WTC11 (cell line): ENCODE results near the gene PLXNB1. TPM values are rescaled to one million over a fixed set of nuclear protein-coding genes. Genes with fewer than 3 reads are reported as not detected.
A peak's percentile ranks its signal among the peaks of the same experiment; 100 is the strongest.

Experiments used
- ATAC-seq: fragments of 200-7000 bp; cut with Tn5 transposase; 2 replicates; pipeline ENCODE4 v1.10.0; 2021; ENCODE audit warnings: mild to moderate bottlenecking, moderate library complexity
- CTCF ChIA-PET: fragments of 300-600 bp; sonication (Branson Sonifier 250); formaldehyde crosslinking; loops from one replicate; lab custom pipeline; 2021; ENCODE audit warnings: antibody characterized with exemption; lab: Charles Lee
- POLR2A ChIA-PET: fragments of 350-600 bp; sonication (Branson Sonifier 250); formaldehyde crosslinking; loops from one replicate; lab custom pipeline; 2021; ENCODE audit warnings: antibody characterized with exemption; lab: Charles Lee
- DNase-seq: peaks from one replicate; pipeline ENCODE4 v3.0.0; 2021; ENCODE audit warnings: low spot score
- H3K27ac Mint-ChIP-seq: 2 replicates; pipeline ENCODE4 v1.8.0; 2021; ENCODE audit warnings: mixed read lengths
- H3K27me3 Mint-ChIP-seq: 2 replicates; pipeline ENCODE4 v1.8.0; 2021; ENCODE audit warnings: low read depth, mild to moderate bottlenecking, moderate library complexity, mixed read lengths
- H3K36me3 Mint-ChIP-seq: 2 replicates; pipeline ENCODE4 v1.8.0; 2021; ENCODE audit warnings: mixed read lengths
- H3K4me1 Mint-ChIP-seq: 2 replicates; pipeline ENCODE4 v1.8.0; 2022; ENCODE audit warnings: mixed read lengths
- H3K4me3 Mint-ChIP-seq: 2 replicates; pipeline ENCODE4 v1.8.0; 2021; ENCODE audit warnings: mild to moderate bottlenecking, moderate library complexity, mixed read lengths
- H3K9me3 Mint-ChIP-seq: 2 replicates; pipeline ENCODE4 v1.8.0; 2021; ENCODE audit warnings: mixed read lengths
- CBFB ChIP-seq: sonication (generic); formaldehyde crosslinking; IDR thresholded peaks from 2 replicates; pipeline ENCODE4 v1.8.1; 2022; ENCODE audit warnings: mild to moderate bottlenecking, low read depth, missing genetic modification reagents
- HMGA2 ChIP-seq: fragments of 250-450 bp; sonication (Bioruptor Pico); IDR thresholded peaks from 2 replicates; pipeline ENCODE4 v1.4.0; 2021; ENCODE audit warnings: mild to moderate bottlenecking, moderate library complexity
- TP53 ChIP-seq: sonication (generic); formaldehyde crosslinking; IDR thresholded peaks from 2 replicates; pipeline ENCODE4 v1.8.1; 2023; ENCODE audit warnings: mild to moderate bottlenecking, missing genetic modification reagents
- ZNF219 ChIP-seq: sonication (generic); formaldehyde crosslinking; IDR thresholded peaks from 2 replicates; pipeline ENCODE4 v1.8.0; 2023; ENCODE audit warnings: missing genetic modification reagents, mild to moderate bottlenecking, borderline replicate concordance
- ZNF671 ChIP-seq: fragments of 250-450 bp; sonication (Bioruptor Pico); IDR thresholded peaks from 2 replicates; pipeline ENCODE4 v1.8.0; 2021; ENCODE audit warnings: mild to moderate bottlenecking
- total RNA-seq: library from RNA; stranded (reverse); gene quantifications from 3 replicates; pipeline ENCODE4 v1.2.3, GENCODE V29; 2021
- TF ChIP-seq, protein P1 (sequence below): sonication (generic); formaldehyde crosslinking; IDR thresholded peaks from 2 replicates; pipeline ENCODE4 v1.8.0; 2022; ENCODE audit warnings: mild to moderate bottlenecking, missing genetic modification reagents
- TF ChIP-seq, protein P2 (sequence below): sonication (generic); formaldehyde crosslinking; IDR thresholded peaks from 2 replicates; pipeline ENCODE4 v1.8.1; 2023; ENCODE audit warnings: mild to moderate bottlenecking, missing genetic modification reagents, moderate library complexity
- TF ChIP-seq, protein P3 (sequence below): sonication (generic); formaldehyde crosslinking; IDR thresholded peaks from 2 replicates; pipeline ENCODE4 v1.8.1; 2022; ENCODE audit warnings: mild to moderate bottlenecking, missing genetic modification reagents, moderate library complexity, borderline replicate concordance
- TF ChIP-seq, protein P4 (sequence below): sonication (generic); formaldehyde crosslinking; IDR thresholded peaks from 2 replicates; pipeline ENCODE4 v1.8.1; 2022; ENCODE audit warnings: mild to moderate bottlenecking, moderate library complexity, missing genetic modification reagents

Gene PLXNB1
- total RNA-seq, 1 experiment from 2014 or later = 143 TPM

DNA sequence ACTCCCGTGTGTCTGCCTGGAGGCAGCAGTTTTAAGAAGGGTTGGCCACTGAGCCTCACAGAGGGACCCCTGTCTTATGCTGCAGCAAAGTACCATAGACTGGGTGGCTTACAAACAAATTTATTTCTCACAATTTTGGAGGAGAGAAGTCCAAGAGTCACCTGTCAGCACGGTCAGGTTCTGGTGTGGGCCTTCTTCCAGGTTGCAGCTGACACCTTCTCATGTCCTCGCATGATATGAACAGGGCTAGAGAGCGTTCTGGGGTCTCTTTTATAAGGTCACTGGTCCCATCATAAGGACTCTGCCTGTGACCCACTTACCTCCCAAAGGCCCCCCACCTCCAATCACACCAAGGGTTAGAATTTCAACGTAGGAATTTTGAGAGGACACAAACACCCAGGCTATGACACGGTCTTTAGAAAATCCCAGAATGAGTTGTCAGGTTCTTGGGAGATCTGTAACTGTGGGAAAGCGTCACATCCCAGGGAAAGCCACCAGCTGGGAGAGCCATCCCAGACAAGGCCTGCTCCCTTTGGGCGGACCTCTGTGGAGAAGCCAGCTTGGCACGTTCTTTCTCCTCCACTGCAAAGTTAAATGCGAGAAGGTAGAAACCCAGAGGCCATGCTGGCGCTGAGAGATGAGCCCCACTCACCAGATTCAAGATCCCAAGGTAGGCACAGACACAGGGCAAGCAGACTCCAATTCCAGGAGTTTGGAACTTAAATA is 58.1 kb downstream of the PLXNB1 start, which contains the start of gene FBXW12:
FBXW12 (plus strand) TSS at position 569 of the 726 bp plus-strand sequence. CDS start 549 bp downstream, outside the sequence.
- Mint-ChIP-seq H3K27ac (peak within 1 kb of the TSS; percentile 2; the same call in 1 of the 2 replicates), H3K9me3 (no peaks in the 10 kb centered on the region), H3K27me3 (no peaks in the 10 kb centered on the region; the same call in 1 of the 2 replicates), H3K4me1 (peaks cover 16% of the 10 kb centered on the region), H3K36me3 (no peaks in the 10 kb centered on the region; the same call in 1 of the 2 replicates), H3K4me3 (no peak within 1 kb of the TSS)
- TF ChIP-seq, protein P1, sequence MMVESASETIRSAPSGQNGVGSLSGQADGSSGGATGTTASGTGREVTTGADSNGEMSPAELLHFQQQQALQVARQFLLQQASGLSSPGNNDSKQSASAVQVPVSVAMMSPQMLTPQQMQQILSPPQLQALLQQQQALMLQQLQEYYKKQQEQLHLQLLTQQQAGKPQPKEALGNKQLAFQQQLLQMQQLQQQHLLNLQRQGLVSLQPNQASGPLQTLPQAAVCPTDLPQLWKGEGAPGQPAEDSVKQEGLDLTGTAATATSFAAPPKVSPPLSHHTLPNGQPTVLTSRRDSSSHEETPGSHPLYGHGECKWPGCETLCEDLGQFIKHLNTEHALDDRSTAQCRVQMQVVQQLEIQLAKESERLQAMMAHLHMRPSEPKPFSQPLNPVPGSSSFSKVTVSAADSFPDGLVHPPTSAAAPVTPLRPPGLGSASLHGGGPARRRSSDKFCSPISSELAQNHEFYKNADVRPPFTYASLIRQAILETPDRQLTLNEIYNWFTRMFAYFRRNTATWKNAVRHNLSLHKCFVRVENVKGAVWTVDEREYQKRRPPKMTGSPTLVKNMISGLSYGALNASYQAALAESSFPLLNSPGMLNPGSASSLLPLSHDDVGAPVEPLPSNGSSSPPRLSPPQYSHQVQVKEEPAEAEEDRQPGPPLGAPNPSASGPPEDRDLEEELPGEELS (CRISPR knock-in tag) = no peak
- TF ChIP-seq, protein P2, sequence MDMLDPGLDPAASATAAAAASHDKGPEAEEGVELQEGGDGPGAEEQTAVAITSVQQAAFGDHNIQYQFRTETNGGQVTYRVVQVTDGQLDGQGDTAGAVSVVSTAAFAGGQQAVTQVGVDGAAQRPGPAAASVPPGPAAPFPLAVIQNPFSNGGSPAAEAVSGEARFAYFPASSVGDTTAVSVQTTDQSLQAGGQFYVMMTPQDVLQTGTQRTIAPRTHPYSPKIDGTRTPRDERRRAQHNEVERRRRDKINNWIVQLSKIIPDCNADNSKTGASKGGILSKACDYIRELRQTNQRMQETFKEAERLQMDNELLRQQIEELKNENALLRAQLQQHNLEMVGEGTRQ (CRISPR knock-in tag) = no peak
- ATAC-seq (no peak), DNase-seq (no peak)
- ChIA-PET CTCF (interaction anchor here (1.0 to 2.8 kb wide), 3 partner anchors 29 to 177 kb away, joined by 6 to 12 read pairs (median 7); no protein-coding TSS in a partner anchor), POLR2A (no interaction called here)

DNA sequence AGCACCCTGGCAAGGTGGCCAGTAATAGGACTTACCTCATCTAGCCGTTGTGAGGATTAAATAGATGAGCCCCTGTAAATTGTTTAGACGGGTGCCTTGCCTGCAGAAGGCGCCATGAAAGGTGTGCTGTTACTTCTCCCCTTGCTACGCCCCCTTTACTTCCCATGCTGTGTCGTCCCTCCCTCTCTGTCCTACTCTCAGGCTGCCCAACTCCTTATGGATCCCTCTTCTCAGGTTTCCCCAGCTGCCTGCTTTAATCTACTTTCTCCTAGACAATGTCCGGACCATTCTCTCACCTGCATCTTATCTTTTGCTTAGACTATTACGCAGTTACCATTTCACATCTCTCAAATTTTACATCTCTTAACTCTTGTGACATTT is 59.6 kb downstream of the PLXNB1 start:
- ATAC-seq (peak; percentile 60), DNase-seq (no peak)
- H3K9me3 Mint-ChIP-seq = no peaks in the 10 kb centered on the region; the same call in 1 of the 2 replicates
- CTCF ChIA-PET = interaction anchor here (1.4 kb wide), 1 partner anchor 66 kb away, joined by 6 read pairs; no protein-coding TSS in a partner anchor
- POLR2A ChIA-PET = no interaction called here
- TF ChIP-seq CBFB (CRISPR knock-in tag) (no peak), ZNF219 (no peak), ZNF671 (CRISPR knock-in tag) (no peak)
- H3K4me3 Mint-ChIP-seq = no peak overlapping the region
- no peak overlapping the region; the same call in 1 of the 2 replicates for H3K27ac Mint-ChIP-seq
- no peaks in the 10 kb centered on the region; the same call in 1 of the 2 replicates for H3K36me3 Mint-ChIP-seq
- peaks cover 6% of the 10 kb centered on the region; the same call in 1 of the 2 replicates for H3K27me3 Mint-ChIP-seq
- H3K4me1 Mint-ChIP-seq = peaks cover 16% of the 10 kb centered on the region

DNA sequence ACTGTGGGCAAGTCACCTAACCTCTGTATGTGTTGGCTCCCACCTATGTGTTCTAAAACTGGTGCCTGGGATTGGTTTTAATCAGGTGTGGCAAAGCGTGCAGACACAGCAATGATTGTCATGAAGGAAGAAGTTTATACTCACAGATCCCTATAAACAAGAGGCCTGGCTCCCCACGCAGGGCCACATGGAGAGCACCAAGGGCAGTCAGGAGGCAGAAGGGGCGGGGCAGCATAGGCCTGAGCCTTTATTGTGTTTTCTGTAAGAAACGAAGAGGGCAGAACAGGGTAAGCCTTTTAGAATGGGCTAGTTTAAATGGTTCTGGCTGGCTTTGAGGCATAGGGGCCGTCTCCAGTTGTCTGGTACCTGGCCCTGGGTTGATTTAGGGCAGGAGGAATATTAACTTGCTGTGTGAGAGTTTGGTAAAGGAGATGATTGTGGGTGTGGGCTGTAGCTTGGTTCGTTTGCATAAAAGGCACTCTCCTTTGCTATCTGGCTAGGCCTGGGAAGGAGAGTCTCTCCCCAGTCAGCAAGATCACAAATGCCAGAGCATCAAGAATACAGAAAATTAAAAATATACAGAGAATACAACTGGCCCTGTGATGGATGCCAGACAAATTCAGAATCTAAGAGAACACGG is 60.1 kb downstream of the PLXNB1 start:
- CTCF ChIA-PET = interaction anchor here (1.4 kb wide), 1 partner anchor 66 kb away, joined by 6 read pairs; no protein-coding TSS in a partner anchor
- peaks cover 16% of the 10 kb centered on the region for H3K4me1 Mint-ChIP-seq
- ATAC-seq (peak; percentile 49), DNase-seq (no peak)
- H3K27ac Mint-ChIP-seq = peak overlapping the region; percentile 4; the same call in 1 of the 2 replicates
- no peaks in the 10 kb centered on the region for H3K36me3 Mint-ChIP-seq
- POLR2A ChIA-PET = interaction anchor here (0.5 to 0.7 kb wide), 2 partner anchors 125 to 254 kb away, joined by 3 to 5 read pairs; no protein-coding TSS in a partner anchor
- peaks cover 2% of the 10 kb centered on the region for H3K9me3 Mint-ChIP-seq
- no peak for TF ChIP-seq HMGA2 (CRISPR knock-in tag)
- no peak overlapping the region for H3K4me3 Mint-ChIP-seq
- peaks cover 9% of the 10 kb centered on the region for H3K27me3 Mint-ChIP-seq

DNA sequence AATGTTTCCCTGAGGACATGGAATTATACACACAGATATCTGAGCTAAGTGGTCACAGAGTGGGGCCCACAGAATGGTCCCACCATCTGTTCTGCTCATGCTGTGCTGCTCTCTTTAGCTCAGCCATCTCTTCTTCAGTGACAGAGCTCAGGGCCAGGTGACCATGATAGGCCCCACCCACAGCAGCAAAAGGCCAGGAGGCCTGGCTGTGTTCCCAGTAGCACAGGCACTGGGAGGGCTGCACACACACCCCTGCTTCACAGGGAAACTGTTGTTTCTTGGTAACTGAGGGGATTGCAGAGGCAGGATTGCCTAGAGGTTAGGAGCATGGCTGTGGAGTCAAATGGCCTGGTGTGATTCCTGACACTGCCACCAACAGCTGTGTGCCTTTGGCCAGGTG is 62.7 kb downstream of the PLXNB1 start:
- TF ChIP-seq, protein P3, sequence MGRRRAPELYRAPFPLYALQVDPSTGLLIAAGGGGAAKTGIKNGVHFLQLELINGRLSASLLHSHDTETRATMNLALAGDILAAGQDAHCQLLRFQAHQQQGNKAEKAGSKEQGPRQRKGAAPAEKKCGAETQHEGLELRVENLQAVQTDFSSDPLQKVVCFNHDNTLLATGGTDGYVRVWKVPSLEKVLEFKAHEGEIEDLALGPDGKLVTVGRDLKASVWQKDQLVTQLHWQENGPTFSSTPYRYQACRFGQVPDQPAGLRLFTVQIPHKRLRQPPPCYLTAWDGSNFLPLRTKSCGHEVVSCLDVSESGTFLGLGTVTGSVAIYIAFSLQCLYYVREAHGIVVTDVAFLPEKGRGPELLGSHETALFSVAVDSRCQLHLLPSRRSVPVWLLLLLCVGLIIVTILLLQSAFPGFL (CRISPR knock-in tag) = no peak
- TF ChIP-seq, all 79 proteins: peak for 0
- Mint-ChIP-seq H3K4me3 (no peak overlapping the region), H3K27me3 (peaks cover 21% of the 10 kb centered on the region), H3K27ac (no peak overlapping the region), H3K4me1 (peaks cover 13% of the 10 kb centered on the region), H3K36me3 (peaks cover 2% of the 10 kb centered on the region; the same call in 1 of the 2 replicates), H3K9me3 (peaks cover 22% of the 10 kb centered on the region)
- DNase-seq (no peak), ATAC-seq (peak; percentile 64)
- ChIA-PET CTCF (interaction anchor here (0.7 to 2.7 kb wide), 4 partner anchors 10 to 172 kb away, joined by 3 to 9 read pairs (median 6); no protein-coding TSS in a partner anchor), POLR2A (no interaction called here)

DNA sequence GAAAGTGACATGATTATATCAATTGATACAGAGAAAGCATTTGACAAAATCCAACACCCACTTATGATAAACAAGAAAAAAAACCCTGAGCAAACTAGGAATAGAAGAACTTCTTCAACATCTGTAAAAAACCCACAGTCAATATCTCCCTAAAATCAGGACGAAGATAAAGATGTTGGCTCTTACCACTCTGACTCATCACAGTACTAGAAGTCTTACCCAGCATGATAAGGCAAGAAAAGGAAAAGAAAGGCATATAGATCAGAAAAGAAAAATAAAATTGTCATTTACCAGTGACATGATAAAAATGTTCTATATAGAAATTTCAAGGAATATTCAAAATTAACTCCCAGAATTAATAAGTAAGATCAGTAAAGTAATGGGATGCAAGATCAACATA is 65.0 kb downstream of the PLXNB1 start:
- no peak for DNase-seq
- CTCF ChIA-PET = no interaction called here
- peaks cover 40% of the 10 kb centered on the region for H3K9me3 Mint-ChIP-seq
- no peak for ATAC-seq
- peaks cover 5% of the 10 kb centered on the region for H3K4me1 Mint-ChIP-seq
- no peak overlapping the region for H3K4me3 Mint-ChIP-seq
- H3K27ac Mint-ChIP-seq = no peak overlapping the region
- TF ChIP-seq TP53 (no peak), ZNF219 (no peak)
- TF ChIP-seq, protein P4, sequence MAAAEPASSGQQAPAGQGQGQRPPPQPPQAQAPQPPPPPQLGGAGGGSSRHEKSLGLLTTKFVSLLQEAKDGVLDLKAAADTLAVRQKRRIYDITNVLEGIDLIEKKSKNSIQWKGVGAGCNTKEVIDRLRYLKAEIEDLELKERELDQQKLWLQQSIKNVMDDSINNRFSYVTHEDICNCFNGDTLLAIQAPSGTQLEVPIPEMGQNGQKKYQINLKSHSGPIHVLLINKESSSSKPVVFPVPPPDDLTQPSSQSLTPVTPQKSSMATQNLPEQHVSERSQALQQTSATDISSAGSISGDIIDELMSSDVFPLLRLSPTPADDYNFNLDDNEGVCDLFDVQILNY (CRISPR knock-in tag) = no peak
- POLR2A ChIA-PET = interaction anchor here (0.6 kb wide), 1 partner anchor 29 kb away, joined by 3 read pairs; no protein-coding TSS in a partner anchor
- peaks cover 11% of the 10 kb centered on the region; the same call in 1 of the 2 replicates for H3K36me3 Mint-ChIP-seq
- H3K27me3 Mint-ChIP-seq = peaks cover 27% of the 10 kb centered on the region
